PC-9 (cell line): ENCODE measurements around the gene ATP8B3. TPM values are rescaled to one million over a fixed set of nuclear protein-coding genes. Genes with fewer than 3 reads are reported as not detected.

Source experiments
- BruUV-seq: library from RNA; stranded (reverse); fragments of 400-500 nt; replicated peaks from 2 replicates; lab custom pipeline; 2021; lab: Mats Ljungman, UMichigan
- CTCF ChIA-PET: fragments of 300-600 bp; sonication (Branson Sonifier 250); formaldehyde crosslinking; loops from one replicate; lab custom pipeline; 2022; ENCODE audit warnings: antibody characterized with exemption; lab: Charles Lee
- POLR2A ChIA-PET: fragments of 300-600 bp; sonication (Branson Sonifier 250); formaldehyde crosslinking; loops from one replicate; lab custom pipeline; 2022; ENCODE audit warnings: antibody characterized with exemption; ENCODE audit not compliant: unreplicated experiment; lab: Charles Lee
- DNase-seq, 2 experiments: peaks; one replicate each; pipeline versions ENCODE4 v3.0.0 to v3.0.0-alpha.2; 2015 to 2022; ENCODE audit warnings: mixed read lengths in 1 of 2
- H2AFZ ChIP-seq: fragments of 200-600 bp; sonication (generic); 2 replicates; pipeline ENCODE4 v1.8.1; 2017; ENCODE audit warnings: antibody characterized with exemption
- H3F3A ChIP-seq: fragments of 200-600 bp; sonication (generic); 2 replicates; pipeline ENCODE4 v1.8.1; 2017; ENCODE audit warnings: antibody characterized with exemption, mild to moderate bottlenecking, low read depth; ENCODE audit not compliant: insufficient read depth
- H3K27ac ChIP-seq: fragments of 200-600 bp; sonication (generic); 2 replicates; pipeline ENCODE4 v1.6.1; 2016; ENCODE audit warnings: mixed run types
- H3K27me3 ChIP-seq: fragments of 200-600 bp; sonication (generic); 2 replicates; pipeline ENCODE4 v1.6.1; 2016; ENCODE audit warnings: low read depth, mixed run types; ENCODE audit not compliant: insufficient read depth
- H3K36me3 ChIP-seq: fragments of 200-600 bp; sonication (generic); 2 replicates; pipeline ENCODE4 v1.6.1; 2016; ENCODE audit warnings: low read depth, mixed run types
- H3K4me1 ChIP-seq: fragments of 200-600 bp; sonication (generic); replicated peaks from 2 replicates; pipeline ENCODE4 v1.6.1; 2016; ENCODE audit warnings: mixed run types; ENCODE audit not compliant: insufficient read depth
- H3K4me2 ChIP-seq: fragments of 200-600 bp; sonication (generic); 2 replicates; pipeline ENCODE4 v1.6.1; 2017; ENCODE audit warnings: mixed run types
- H3K4me3 ChIP-seq: fragments of 200-600 bp; sonication (generic); 2 replicates; pipeline ENCODE4 v1.6.1; 2016; ENCODE audit warnings: mixed run types
- H3K79me2 ChIP-seq: fragments of 200-600 bp; sonication (generic); 2 replicates; pipeline ENCODE4 v1.6.1; 2017; ENCODE audit warnings: low read depth, mixed run types
- H3K9me2 ChIP-seq: fragments of 200-600 bp; sonication (generic); 2 replicates; pipeline ENCODE4 v1.8.1; 2017; ENCODE audit warnings: mild to moderate bottlenecking; ENCODE audit not compliant: insufficient read depth
- H3K9me3 ChIP-seq: fragments of 200-600 bp; sonication (generic); 2 replicates; pipeline ENCODE4 v1.8.1; 2016; ENCODE audit warnings: low read depth; ENCODE audit not compliant: insufficient read depth
- H4K20me1 ChIP-seq: fragments of 200-600 bp; sonication (generic); 2 replicates; pipeline ENCODE4 v1.8.1; 2017; ENCODE audit not compliant: insufficient read depth
- CTCF ChIP-seq: fragments of 200-600 bp; sonication (generic); conservative IDR thresholded peaks from 2 replicates; pipeline ENCODE4 v1.6.1; 2017; ENCODE audit warnings: mixed run types, antibody characterized with exemption, mild to moderate bottlenecking, moderate library complexity
- EZH2 ChIP-seq: fragments of 200-600 bp; sonication (generic); IDR thresholded peaks from 2 replicates; pipeline ENCODE4 v1.8.0; 2017; ENCODE audit warnings: antibody characterized with exemption, low read depth
- intact Hi-C: fragments of 100-400 bp; cut with micrococcal nuclease; formaldehyde crosslinking; loops from one replicate; pipeline ENCODE4 v1.10.0; 2022; ENCODE audit not compliant: unreplicated experiment
- total RNA-seq: library from RNA; stranded (reverse); gene quantifications from 2 replicates; pipeline ENCODE4 v1.2.3, GENCODE V29; 2021

The ATP8B3 gene
- total RNA-seq, 1 experiment from 2014 or later: 8.3 TPM

- Histone ChIP-seq H3K27me3 (no peaks in the 10 kb centered on the region), H3K36me3 (no peaks in the 10 kb centered on the region), H3K4me1 (peaks cover 8% of the 10 kb centered on the region), H3F3A (peaks cover 15% of the 10 kb centered on the region; the same call in 1 of the 2 replicates), H4K20me1 (no peaks in the 10 kb centered on the region), H2AFZ (no peak overlapping the region), H3K27ac (no peak overlapping the region), H3K9me2 (no peaks in the 10 kb centered on the region), H3K4me2 (no peak overlapping the region), H3K4me3 (no peak overlapping the region), H3K79me2 (no peaks in the 10 kb centered on the region), H3K9me3 (no peaks in the 10 kb centered on the region)
- no peak for TF ChIP-seq EZH2
- TF ChIP-seq CTCF: no peak
- DNase-seq: no peak
- intact Hi-C loops: loop anchor here (5.0 kb wide), 1 partner anchor 88 kb away; no protein-coding TSS in a partner anchor
- ChIA-PET POLR2A (no interaction called here), CTCF (no interaction called here)
- BruUV-seq: no TSS peak
These were observed 67.1 kb downstream of the ATP8B3 start for GRCh38 chr19:1744822-1745563.

- Histone ChIP-seq H3K4me3 (no peak overlapping the region), H3K79me2 (no peaks in the 10 kb centered on the region), H3K27ac (no peak overlapping the region), H3K36me3 (no peaks in the 10 kb centered on the region), H3K9me3 (no peaks in the 10 kb centered on the region), H3K4me1 (peaks cover 8% of the 10 kb centered on the region), H3K27me3 (no peaks in the 10 kb centered on the region), H2AFZ (no peak overlapping the region), H4K20me1 (no peaks in the 10 kb centered on the region), H3K9me2 (no peaks in the 10 kb centered on the region), H3F3A (peaks cover 15% of the 10 kb centered on the region; the same call in 1 of the 2 replicates), H3K4me2 (no peak overlapping the region)
- DNase-seq: no peak
- intact Hi-C loops: no loop called here
- POLR2A ChIA-PET: no interaction called here
- CTCF ChIA-PET: no interaction called here
- no TSS peak for BruUV-seq
- TF ChIP-seq EZH2 (no peak), CTCF (no peak)
These were observed 67.9 kb downstream of the ATP8B3 start for GRCh38 chr19:1744133-1744665.

- no peak overlapping the region for H3K27ac ChIP-seq
- H3K9me2 ChIP-seq: no peaks in the 10 kb centered on the region
- BruUV-seq: no TSS peak
- no peaks in the 10 kb centered on the region for H3K27me3 ChIP-seq
- peaks cover 8% of the 10 kb centered on the region for H3K4me1 ChIP-seq
- no peaks in the 10 kb centered on the region for H3K36me3 ChIP-seq
- POLR2A ChIA-PET: no interaction called here
- H3F3A ChIP-seq: peaks cover 9% of the 10 kb centered on the region; the same call in 1 of the 2 replicates
- no peaks in the 10 kb centered on the region for H3K9me3 ChIP-seq
- DNase-seq: no peak
- H4K20me1 ChIP-seq: no peaks in the 10 kb centered on the region
- intact Hi-C loops: no loop called here
- TF ChIP-seq CTCF: no peak
- TF ChIP-seq EZH2: no peak
- no peaks in the 10 kb centered on the region for H3K79me2 ChIP-seq
- H3K4me2 ChIP-seq: no peak overlapping the region
- CTCF ChIA-PET: interaction anchor here (0.6 kb wide), 1 partner anchor 61 kb away, joined by 3 read pairs; no protein-coding TSS in a partner anchor
- H3K4me3 ChIP-seq: no peak overlapping the region
- no peak overlapping the region for H2AFZ ChIP-seq
These were observed 68.9 kb downstream of the ATP8B3 start for GRCh38 chr19:1742989-1743696.
